ENCODE measurements around the gene SH2D2A. TPM values are rescaled to one million over a fixed set of nuclear protein-coding genes. Genes with fewer than 3 reads are reported as not detected.
A peak's percentile ranks its signal among the peaks of the same experiment; 100 is the strongest.

Gene SH2D2A
- 1.0 TPM for total RNA-seq
- long read RNA-seq, partial matches to known transcripts: 1 of 2 reads
- long read RNA-seq, other reads (novel, unspliced or antisense): 1 of 2 reads

- DNase-seq (peak; percentile 64), ATAC-seq (peak; percentile 47)
- intact Hi-C loops (cut with micrococcal nuclease): no loop called here
These were observed at the start of gene SH2D2A for GRCh38 chr1:156816561-156817328. SH2D2A (minus strand) TSS chr1:156816848; CDS start chr1:156816708, 140 bp downstream.

DNA sequence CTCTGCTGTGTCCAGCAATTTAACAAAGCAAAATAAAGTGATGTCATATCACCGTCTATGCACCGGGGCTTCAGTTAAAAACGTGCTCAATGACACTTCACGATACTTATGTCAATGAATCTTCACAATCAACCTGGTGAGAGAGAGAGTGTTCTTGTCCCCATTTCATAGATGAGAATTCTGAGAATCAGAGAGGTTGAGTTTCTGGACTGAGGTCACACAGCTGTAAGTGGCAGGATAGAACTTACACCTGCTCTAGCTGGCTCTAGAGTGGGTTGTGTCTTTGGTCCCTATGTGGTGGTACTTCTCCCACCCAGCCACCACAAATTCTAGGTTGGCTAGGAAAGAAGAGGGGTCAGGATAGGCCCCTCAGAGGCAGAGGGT lies 49.2 kb upstream of the SH2D2A start:
- no peak for ATAC-seq
- DNase-seq: no peak
- intact Hi-C loops (cut with micrococcal nuclease): no loop called here

DNA sequence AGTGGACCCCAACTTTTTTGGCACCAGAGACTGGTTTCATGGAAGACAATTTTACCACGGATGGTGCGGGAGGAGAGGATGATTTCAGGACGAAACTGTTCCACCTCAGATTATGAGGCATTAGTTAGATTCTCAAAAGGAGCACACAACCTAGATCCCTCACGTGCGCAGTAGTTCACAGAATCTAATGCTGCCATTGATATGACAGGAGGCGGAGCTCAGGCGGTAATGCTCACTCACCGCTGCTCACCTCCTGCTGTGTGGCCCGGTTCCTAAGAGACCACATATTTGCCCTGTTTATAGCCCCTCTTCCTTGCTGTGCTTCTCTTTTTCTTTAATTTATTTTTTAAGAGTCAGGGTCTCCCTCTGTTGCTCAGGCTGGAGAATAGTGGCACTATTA lies 48.6 kb upstream of the SH2D2A start:
- intact Hi-C loops (cut with micrococcal nuclease): no loop called here
- ATAC-seq (no peak), DNase-seq (no peak)

GRCh38 chr1:156864796-156865195 lies 48.1 kb upstream of the SH2D2A start:
- DNase-seq (no peak), ATAC-seq (no peak)
- intact Hi-C loops (cut with micrococcal nuclease): no loop called here

GRCh38 chr1:156863631-156864030 lies 47.0 kb upstream of the SH2D2A start:
- DNase-seq (no peak), ATAC-seq (no peak)
- intact Hi-C loops (cut with micrococcal nuclease): no loop called here

GRCh38 chr1:156862997-156863599 lies 46.5 kb upstream of the SH2D2A start:
- DNase-seq (no peak), ATAC-seq (no peak)
- intact Hi-C loops (cut with micrococcal nuclease): no loop called here

GRCh38 chr1:156862584-156862983 lies 45.9 kb upstream of the SH2D2A start:
- no peak for DNase-seq
- intact Hi-C loops (cut with micrococcal nuclease): no loop called here
- no peak for ATAC-seq

DNA sequence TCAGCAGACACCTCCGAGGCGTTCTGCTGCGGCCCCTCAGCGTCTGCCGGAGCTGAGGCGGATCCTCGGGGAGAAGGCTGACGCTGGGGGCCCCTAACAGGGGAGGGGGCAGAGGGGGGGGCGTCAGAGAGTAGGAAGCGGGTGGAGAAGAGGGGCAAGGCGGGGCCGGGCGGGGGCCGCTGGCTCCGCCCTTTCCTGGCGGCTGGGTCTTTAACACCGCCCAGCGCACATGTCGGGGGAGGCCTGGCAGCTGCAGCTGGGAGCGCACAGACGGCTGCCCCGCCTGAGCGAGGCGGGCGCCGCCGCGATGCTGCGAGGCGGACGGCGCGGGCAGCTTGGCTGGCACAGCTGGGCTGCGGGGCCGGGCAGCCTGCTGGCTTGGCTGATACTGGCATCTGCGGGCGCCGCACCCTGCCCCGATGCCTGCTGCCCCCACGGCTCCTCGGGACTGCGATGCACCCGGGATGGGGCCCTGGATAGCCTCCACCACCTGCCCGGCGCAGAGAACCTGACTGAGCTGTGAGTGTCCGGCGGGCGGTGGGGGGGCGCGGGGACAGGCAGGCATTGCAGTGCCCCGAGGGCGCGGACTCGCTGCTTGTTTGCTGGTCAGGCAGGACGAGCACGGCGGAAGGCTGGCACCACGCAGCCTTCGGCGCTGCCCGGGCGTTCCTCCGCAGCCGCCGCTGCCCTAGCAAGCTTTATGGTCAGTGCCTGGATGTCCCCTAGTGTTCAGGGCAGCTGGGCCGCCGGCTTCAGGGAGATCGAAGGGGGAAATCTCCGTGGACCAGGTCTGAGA lies 44.2 kb upstream of the SH2D2A start, which contains the start of gene NTRK1:
TSS of gene NTRK1 (plus strand) at position 238 of the 796 bp plus-strand sequence. CDS start at position 308, 70 bp downstream.
- ATAC-seq (peak; percentile 52), DNase-seq (peak; percentile 67)
- intact Hi-C loops (cut with micrococcal nuclease): no loop called here

DNA sequence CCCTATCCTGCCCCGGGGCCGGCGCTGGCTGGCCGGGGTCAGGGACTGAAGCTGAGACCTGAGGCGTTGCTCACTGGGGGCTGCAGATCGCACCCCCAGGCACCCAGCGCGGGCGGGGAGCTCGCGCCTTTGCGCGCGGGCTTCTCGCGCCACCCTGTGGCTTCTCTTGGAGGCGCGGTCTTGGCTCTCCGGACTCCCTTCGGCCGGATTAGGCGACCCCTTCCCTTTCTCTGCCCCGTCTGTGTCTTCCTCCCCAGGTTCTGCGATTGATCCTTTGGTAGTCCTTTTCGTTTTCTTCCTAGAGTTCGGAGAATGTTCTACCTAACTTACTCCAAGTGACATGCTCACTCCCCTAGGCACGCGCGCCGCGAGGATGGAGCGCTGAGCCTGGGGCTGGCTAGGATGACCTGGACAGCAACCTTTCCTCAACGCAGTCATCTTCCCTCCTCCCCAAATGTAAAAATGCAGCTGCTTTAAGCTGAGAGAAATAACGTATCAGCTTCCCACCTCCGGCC lies 43.5 kb upstream of the SH2D2A start:
- peak; percentile 77 for ATAC-seq
- DNase-seq: peak; percentile 73
- intact Hi-C loops (cut with micrococcal nuclease): no loop called here

- DNase-seq (peak; percentile 40), ATAC-seq (peak; percentile 60)
- intact Hi-C loops (cut with micrococcal nuclease): no loop called here
These were observed 43.0 kb upstream of the SH2D2A start for GRCh38 chr1:156859523-156860112.

DNA sequence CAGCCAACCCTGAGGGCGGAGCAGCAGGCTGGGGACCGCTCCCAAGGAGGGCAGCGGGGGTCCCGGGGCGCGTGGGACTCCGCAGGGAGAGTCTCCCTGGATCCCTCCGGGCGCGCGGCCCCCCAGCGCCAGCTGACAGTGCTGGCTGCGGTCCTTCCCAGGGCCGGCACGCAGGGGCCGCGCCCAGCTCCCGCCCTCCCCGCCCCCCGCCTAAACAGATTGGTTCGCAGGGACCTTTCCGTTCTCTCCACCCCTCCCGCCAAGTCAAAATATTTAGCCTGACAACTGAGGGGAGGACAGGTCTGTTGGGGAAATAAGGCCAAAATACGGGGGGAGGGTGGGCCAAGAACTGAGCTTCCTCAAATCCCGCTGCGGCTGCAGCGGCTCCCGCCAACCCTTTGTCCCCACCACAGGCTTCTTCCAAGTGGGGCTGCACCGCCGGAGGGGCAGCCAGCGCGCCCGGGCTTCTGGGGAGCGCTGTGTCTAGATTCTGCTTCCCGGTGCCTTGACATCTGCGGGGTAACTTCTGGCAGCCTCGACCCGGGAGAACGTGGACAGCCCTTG lies 42.4 kb upstream of the SH2D2A start, which contains the start of gene INSRR:
TSS of gene INSRR (minus strand) at position 159 of the 564 bp plus-strand sequence. CDS start 496 bp downstream, outside the sequence.
- intact Hi-C loops (cut with micrococcal nuclease): no loop called here
- ATAC-seq (peak; percentile 59), DNase-seq (peak; percentile 52)

DNA sequence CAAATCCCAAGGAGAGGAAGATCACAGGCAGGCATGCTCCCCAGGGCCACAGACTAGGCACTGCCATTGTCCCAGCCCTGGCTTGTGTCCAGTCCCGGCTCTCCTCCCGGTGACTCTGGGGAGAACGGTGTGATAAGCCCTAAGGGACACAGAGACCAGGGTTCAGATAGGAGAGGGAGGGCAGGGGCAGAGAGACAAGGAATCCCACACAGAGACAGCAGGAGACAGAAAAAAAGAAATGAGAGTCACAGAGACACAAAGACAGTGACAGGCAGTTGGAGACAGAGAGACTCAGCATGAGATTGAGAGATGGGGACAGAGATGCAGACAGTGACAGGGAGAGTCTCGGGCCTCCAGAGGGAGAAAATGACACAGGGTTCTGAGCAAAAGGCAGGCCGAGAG lies 41.9 kb upstream of the SH2D2A start:
- intact Hi-C loops (cut with micrococcal nuclease): no loop called here
- DNase-seq (peak; percentile 73), ATAC-seq (peak; percentile 71)

DNA sequence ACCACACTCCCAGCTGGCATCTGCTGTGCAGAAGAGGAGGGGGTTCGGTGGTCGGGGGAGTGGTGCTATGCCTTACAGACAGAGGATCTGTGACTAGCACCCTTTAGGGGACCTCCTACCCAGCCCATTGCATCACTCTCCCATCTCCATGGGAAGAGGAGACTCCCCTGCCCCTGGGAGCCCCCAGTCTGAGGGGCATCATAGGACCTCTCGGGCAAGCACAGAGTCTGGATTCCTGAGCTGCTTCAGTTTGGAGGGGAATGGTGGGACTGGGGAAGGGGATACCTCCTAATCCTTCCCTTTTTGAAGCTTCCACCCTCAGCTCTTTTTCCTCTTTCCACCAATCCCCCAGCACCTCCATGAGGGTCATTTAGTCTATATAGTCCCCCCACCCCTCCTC lies 40.9 kb upstream of the SH2D2A start:
- no peak for DNase-seq
- no peak for ATAC-seq
- intact Hi-C loops (cut with micrococcal nuclease): no loop called here

- intact Hi-C loops (cut with micrococcal nuclease): no loop called here
- no peak for ATAC-seq
These were observed 39.7 kb upstream of the SH2D2A start for GRCh38 chr1:156856282-156856785.

GRCh38 chr1:156854634-156855033 lies 38.0 kb upstream of the SH2D2A start:
- DNase-seq (no peak), ATAC-seq (no peak)
- intact Hi-C loops (cut with micrococcal nuclease): no loop called here

More at GRCh38 chr1:156856282-156856785, 39.7 kb upstream of the SH2D2A start:
- DNase-seq: no peak

DNA sequence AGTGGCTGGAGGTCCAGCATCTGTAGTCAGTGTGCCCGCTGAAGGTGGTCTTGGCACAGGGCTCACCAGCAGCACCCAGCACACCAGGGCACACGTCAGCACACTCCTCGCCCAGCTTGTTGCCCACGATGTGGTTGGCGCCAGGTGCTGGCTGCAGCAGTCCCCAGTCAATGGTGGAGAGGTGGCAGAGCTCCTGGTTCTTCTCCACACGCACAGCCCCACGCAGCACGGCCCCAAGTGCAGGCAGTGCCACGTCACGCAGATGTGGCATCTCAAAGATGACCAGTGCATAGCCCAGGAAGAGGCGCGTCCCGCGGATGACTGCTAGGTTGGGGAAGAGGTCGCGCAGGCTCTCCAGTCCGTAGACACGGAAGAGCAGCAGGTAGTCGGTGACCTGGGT lies 37.1 kb upstream of the SH2D2A start:
- no peak for DNase-seq
- intact Hi-C loops (cut with micrococcal nuclease): no loop called here

GRCh38 chr1:156852418-156852874 lies 35.8 kb upstream of the SH2D2A start:
- intact Hi-C loops (cut with micrococcal nuclease): no loop called here
- ATAC-seq (peak; percentile 94), DNase-seq (peak; percentile 93)

More for the DNA sequence above, 37.1 kb upstream of the SH2D2A start:
- ATAC-seq: no peak

GRCh38 chr1:156851779-156852417 lies 35.2 kb upstream of the SH2D2A start:
- intact Hi-C loops (cut with micrococcal nuclease): no loop called here
- ATAC-seq (peak; percentile 92), DNase-seq (peak; percentile 88)
